SJCRH30 (cell line): ENCODE results near the gene TREH. TPM values are rescaled to one million over a fixed set of nuclear protein-coding genes. Genes with fewer than 3 reads are reported as not detected.
A peak's percentile ranks its signal among the peaks of the same experiment; 100 is the strongest.
"Not testable (repeated sequence)": the region's sequence is repeated elsewhere in the genome, so short reads cannot be mapped to it uniquely, and the experiment has no call there.

Source experiments
- DNase-seq, 2 experiments: peaks; one replicate each; pipeline ENCODE4 v3.0.0-alpha.2; 2015 to 2020
- H3K27ac ChIP-seq: fragments of 250-450 bp; sonication (Bioruptor Pico); 2 replicates; pipeline ENCODE4 v1.5.1; 2020; ENCODE audit warnings: mild to moderate bottlenecking, moderate library complexity
- H3K27me3 ChIP-seq: fragments of 250-450 bp; sonication (Bioruptor Pico); 2 replicates; pipeline ENCODE4 v1.5.1; 2020; ENCODE audit warnings: mild to moderate bottlenecking, moderate library complexity
- H3K36me3 ChIP-seq: fragments of 250-450 bp; sonication (Bioruptor Pico); 2 replicates; pipeline ENCODE4 v1.5.1; 2020; ENCODE audit warnings: mild to moderate bottlenecking, moderate library complexity
- H3K4me1 ChIP-seq: fragments of 250-450 bp; sonication (Bioruptor Pico); 2 replicates; pipeline ENCODE4 v1.5.1; 2020; ENCODE audit warnings: mild to moderate bottlenecking, moderate library complexity
- H3K4me3 ChIP-seq: fragments of 250-450 bp; sonication (Bioruptor Pico); 2 replicates; pipeline ENCODE4 v1.5.1; 2020; ENCODE audit warnings: mild to moderate bottlenecking, moderate library complexity
- H3K9me3 ChIP-seq: fragments of 250-450 bp; sonication (Bioruptor Pico); replicated peaks from 2 replicates; pipeline ENCODE4 v1.5.1; 2020; ENCODE audit warnings: mild to moderate bottlenecking, moderate library complexity
- total RNA-seq: library from RNA; depleted of rRNA; stranded (reverse); fragments of >200 nt; shearing (Covaris generic); gene quantifications from 2 replicates; pipeline ENCODE4 v1.2.3, GENCODE V29; 2014; rRNA removed

TREH gene
- not detected in 2 replicates for total RNA-seq

- Histone ChIP-seq H3K36me3 (no peaks in the 10 kb centered on the region), H3K9me3 (no peaks in the 10 kb centered on the region), H3K27me3 (no peaks in the 10 kb centered on the region), H3K4me1 (no peaks in the 10 kb centered on the region), H3K27ac (no peak within 1 kb of the TSS), H3K4me3 (no peak within 1 kb of the TSS)
- no peak for DNase-seq
These were observed at the start of gene TREH for GRCh38 chr11:118679483-118679882. Gene TREH (minus strand): TSS chr11:118679650. CDS start chr11:118679627, 23 bp downstream.

- H3K9me3 ChIP-seq = not testable (repeated sequence)
These were observed 48.7 kb upstream of the TREH start for GRCh38 chr11:118728112-118728511.

GRCh38 chr11:118727721-118728066 lies 48.2 kb upstream of the TREH start:
- H3K9me3 ChIP-seq, DNase-seq: not testable (repeated sequence)

More at GRCh38 chr11:118728112-118728511, 48.7 kb upstream of the TREH start:
- H3K4me1 ChIP-seq, H3K4me3 ChIP-seq, H3K27ac ChIP-seq, H3K36me3 ChIP-seq, H3K27me3 ChIP-seq, DNase-seq: not testable (repeated sequence)

GRCh38 chr11:118727001-118727720 lies 47.7 kb upstream of the TREH start:
- DNase-seq = not testable (repeated sequence)

More at GRCh38 chr11:118727721-118728066, 48.2 kb upstream of the TREH start:
- H3K27me3 ChIP-seq, H3K4me3 ChIP-seq, H3K36me3 ChIP-seq, H3K4me1 ChIP-seq, H3K27ac ChIP-seq: not testable (repeated sequence)

GRCh38 chr11:118721478-118722015 lies 42.1 kb upstream of the TREH start:
- not testable (repeated sequence) for H3K4me1 ChIP-seq

More at GRCh38 chr11:118727001-118727720, 47.7 kb upstream of the TREH start:
- not testable (repeated sequence) for H3K36me3 ChIP-seq, H3K4me1 ChIP-seq, H3K27ac ChIP-seq, H3K4me3 ChIP-seq, H3K9me3 ChIP-seq, H3K27me3 ChIP-seq

GRCh38 chr11:118720740-118721139 lies 41.3 kb upstream of the TREH start:
- not testable (repeated sequence) for H3K36me3 ChIP-seq, H3K9me3 ChIP-seq, H3K27ac ChIP-seq, H3K4me3 ChIP-seq, H3K4me1 ChIP-seq, DNase-seq, H3K27me3 ChIP-seq

More at GRCh38 chr11:118721478-118722015, 42.1 kb upstream of the TREH start:
- H3K4me3 ChIP-seq, H3K27me3 ChIP-seq, H3K9me3 ChIP-seq, H3K36me3 ChIP-seq, H3K27ac ChIP-seq, DNase-seq: not testable (repeated sequence)

- not testable (repeated sequence) for DNase-seq, H3K9me3 ChIP-seq, H3K27ac ChIP-seq, H3K36me3 ChIP-seq, H3K27me3 ChIP-seq, H3K4me3 ChIP-seq
- peaks cover 10% of the 10 kb centered on the region for H3K4me1 ChIP-seq
These were observed 40.6 kb upstream of the TREH start for GRCh38 chr11:118720078-118720477.

GRCh38 chr11:118718562-118718961 lies 39.1 kb upstream of the TREH start:
- not testable (repeated sequence) for H3K9me3 ChIP-seq, H3K4me3 ChIP-seq, DNase-seq, H3K36me3 ChIP-seq, H3K27me3 ChIP-seq, H3K27ac ChIP-seq
- peaks cover 13% of the 10 kb centered on the region for H3K4me1 ChIP-seq

- not testable (repeated sequence) for H3K4me3 ChIP-seq, H3K36me3 ChIP-seq, H3K9me3 ChIP-seq, DNase-seq, H3K27me3 ChIP-seq, H3K27ac ChIP-seq
- peaks cover 13% of the 10 kb centered on the region for H3K4me1 ChIP-seq
These were observed 38.3 kb upstream of the TREH start for GRCh38 chr11:118717733-118718132.

GRCh38 chr11:118717221-118717620 lies 37.8 kb upstream of the TREH start:
- H3K36me3 ChIP-seq, H3K9me3 ChIP-seq, H3K4me3 ChIP-seq, H3K27ac ChIP-seq, H3K27me3 ChIP-seq, DNase-seq: not testable (repeated sequence)
- H3K4me1 ChIP-seq = peaks cover 13% of the 10 kb centered on the region

- Histone ChIP-seq H3K9me3 (no peaks in the 10 kb centered on the region), H3K4me1 (peaks cover 13% of the 10 kb centered on the region), H3K4me3 (peak overlapping the region; percentile 8; the same call in 1 of the 2 replicates), H3K36me3 (no peaks in the 10 kb centered on the region), H3K27ac (peak overlapping the region; percentile 95), H3K27me3 (no peaks in the 10 kb centered on the region)
- DNase-seq = peak; percentile 73 to 83
These were observed 36.4 kb upstream of the TREH start for GRCh38 chr11:118715837-118716260.

- Histone ChIP-seq H3K4me1 (peaks cover 13% of the 10 kb centered on the region), H3K4me3 (peak overlapping the region; percentile 8; the same call in 1 of the 2 replicates), H3K36me3 (no peaks in the 10 kb centered on the region), H3K9me3 (no peaks in the 10 kb centered on the region), H3K27me3 (no peaks in the 10 kb centered on the region), H3K27ac (peak overlapping the region; percentile 95)
- DNase-seq = peak in 1 of 2 experiments; percentile 18
These were observed 35.9 kb upstream of the TREH start for GRCh38 chr11:118715245-118715831.

GRCh38 chr11:118714816-118715215 lies 35.4 kb upstream of the TREH start:
- Histone ChIP-seq H3K4me1 (peaks cover 13% of the 10 kb centered on the region), H3K27me3 (no peaks in the 10 kb centered on the region), H3K36me3 (no peaks in the 10 kb centered on the region), H3K9me3 (no peaks in the 10 kb centered on the region), H3K4me3 (no peak overlapping the region), H3K27ac (peak overlapping the region; percentile 95; the same call in 1 of the 2 replicates)
- DNase-seq = no peak

GRCh38 chr11:118714416-118714815 lies 35.0 kb upstream of the TREH start:
- not testable (repeated sequence) for H3K36me3 ChIP-seq, H3K4me3 ChIP-seq, H3K27ac ChIP-seq, H3K9me3 ChIP-seq, DNase-seq, H3K27me3 ChIP-seq
- H3K4me1 ChIP-seq = peaks cover 13% of the 10 kb centered on the region

- Histone ChIP-seq H3K9me3 (no peaks in the 10 kb centered on the region), H3K36me3 (no peaks in the 10 kb centered on the region), H3K27me3 (no peaks in the 10 kb centered on the region; the same call in 1 of the 2 replicates), H3K4me1 (no peaks in the 10 kb centered on the region; the same call in 1 of the 2 replicates), H3K4me3 (no peak overlapping the region), H3K27ac (no peak overlapping the region)
- DNase-seq = no peak
These were observed 28.8 kb upstream of the TREH start for GRCh38 chr11:118708296-118708695.
